Superior temporal gyrus (tissue), 1 donor: ENCODE measurements around the gene XPR1.
A peak's percentile ranks its signal among the peaks of the same experiment; 100 is the strongest.
"Not testable (repeated sequence)": the region's sequence is repeated elsewhere in the genome, so short reads cannot be mapped to it uniquely, and the experiment has no call there.

Experiments
- DNase-seq: peaks from one replicate; pipeline ENCODE4 v3.0.0-alpha.2; 2016; ENCODE audit errors: extremely low spot score

The XPR1 gene

GRCh38 chr1:180644526-180645192 lies 12.8 kb downstream of the XPR1 start:
- no peak for DNase-seq

GRCh38 chr1:180645261-180645660 lies 13.4 kb downstream of the XPR1 start:
- not testable (repeated sequence) for DNase-seq

- no peak for DNase-seq
Measured at GRCh38 chr1:180646093-180646492, 14.3 kb downstream of the XPR1 start.

- no peak for DNase-seq
Measured at GRCh38 chr1:180646547-180646946, 14.7 kb downstream of the XPR1 start.

- no peak for DNase-seq
Measured at GRCh38 chr1:180652792-180653191, 21.0 kb downstream of the XPR1 start.

GRCh38 chr1:180662709-180663108 lies 30.9 kb downstream of the XPR1 start:
- DNase-seq: no peak

GRCh38 chr1:180670681-180671080 lies 38.9 kb downstream of the XPR1 start:
- no peak for DNase-seq

- no peak for DNase-seq
Measured at GRCh38 chr1:180672105-180672504, 40.3 kb downstream of the XPR1 start.

- no peak for DNase-seq
Measured at GRCh38 chr1:180672505-180672904, 40.7 kb downstream of the XPR1 start.

GRCh38 chr1:180674603-180675530 lies 43.0 kb downstream of the XPR1 start:
- DNase-seq: no peak

- no peak for DNase-seq
Measured at GRCh38 chr1:180675586-180675985, 43.8 kb downstream of the XPR1 start.

- DNase-seq: no peak
Measured at GRCh38 chr1:180680558-180681144, 48.8 kb downstream of the XPR1 start.

GRCh38 chr1:180683117-180683516 lies 51.3 kb downstream of the XPR1 start:
- DNase-seq: not testable (repeated sequence)

GRCh38 chr1:180691322-180691913 lies 59.6 kb downstream of the XPR1 start:
- peak; percentile 34 for DNase-seq

GRCh38 chr1:180693564-180694244 lies 61.9 kb downstream of the XPR1 start:
- no peak for DNase-seq

- DNase-seq: no peak
Measured at GRCh38 chr1:180695282-180695681, 63.5 kb downstream of the XPR1 start.

GRCh38 chr1:180696361-180696760 lies 64.5 kb downstream of the XPR1 start:
- DNase-seq: no peak

- DNase-seq: no peak
Measured at GRCh38 chr1:180698580-180698979, 66.8 kb downstream of the XPR1 start.

GRCh38 chr1:180702376-180702775 lies 70.6 kb downstream of the XPR1 start:
- not testable (repeated sequence) for DNase-seq

GRCh38 chr1:180710746-180711145 lies 78.9 kb downstream of the XPR1 start:
- not testable (repeated sequence) for DNase-seq

GRCh38 chr1:180711260-180711659 lies 79.4 kb downstream of the XPR1 start:
- not testable (repeated sequence) for DNase-seq

- DNase-seq: no peak
Measured at GRCh38 chr1:180720753-180721152, 88.9 kb downstream of the XPR1 start.
